ENCODE measurements around the gene POU3F1.

DNA sequence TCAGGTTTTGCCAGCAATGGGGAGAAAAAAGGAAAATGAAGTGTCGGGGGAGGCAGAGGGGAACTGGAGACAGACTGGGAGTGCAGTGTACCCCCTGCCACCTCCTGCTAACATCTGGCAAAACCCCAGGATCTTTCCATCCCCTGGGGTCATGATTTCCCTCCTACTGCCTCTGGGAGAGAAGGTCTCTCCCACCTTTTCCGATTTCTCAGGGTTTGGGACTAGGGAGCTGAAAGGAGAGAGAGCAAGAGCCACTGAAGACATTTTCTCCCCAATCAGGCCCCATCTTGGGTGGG is 46.4 kb downstream of the POU3F1 start:
- TF ChIP-seq, protein P1, sequence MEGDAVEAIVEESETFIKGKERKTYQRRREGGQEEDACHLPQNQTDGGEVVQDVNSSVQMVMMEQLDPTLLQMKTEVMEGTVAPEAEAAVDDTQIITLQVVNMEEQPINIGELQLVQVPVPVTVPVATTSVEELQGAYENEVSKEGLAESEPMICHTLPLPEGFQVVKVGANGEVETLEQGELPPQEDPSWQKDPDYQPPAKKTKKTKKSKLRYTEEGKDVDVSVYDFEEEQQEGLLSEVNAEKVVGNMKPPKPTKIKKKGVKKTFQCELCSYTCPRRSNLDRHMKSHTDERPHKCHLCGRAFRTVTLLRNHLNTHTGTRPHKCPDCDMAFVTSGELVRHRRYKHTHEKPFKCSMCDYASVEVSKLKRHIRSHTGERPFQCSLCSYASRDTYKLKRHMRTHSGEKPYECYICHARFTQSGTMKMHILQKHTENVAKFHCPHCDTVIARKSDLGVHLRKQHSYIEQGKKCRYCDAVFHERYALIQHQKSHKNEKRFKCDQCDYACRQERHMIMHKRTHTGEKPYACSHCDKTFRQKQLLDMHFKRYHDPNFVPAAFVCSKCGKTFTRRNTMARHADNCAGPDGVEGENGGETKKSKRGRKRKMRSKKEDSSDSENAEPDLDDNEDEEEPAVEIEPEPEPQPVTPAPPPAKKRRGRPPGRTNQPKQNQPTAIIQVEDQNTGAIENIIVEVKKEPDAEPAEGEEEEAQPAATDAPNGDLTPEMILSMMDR (IDR thresholded peaks at IDR 0.05; ENCODE audit: insufficient read depth, low read length, poor library complexity, severe bottlenecking) = no peak
- TF ChIP-seq EZH2phosphoT487 (conservative IDR thresholded peaks at IDR 0.05; ENCODE audit: low read length) = no peak

Data from SU-DHL-6 (cell line).